ENCODE measurements around the gene ADORA2A.
A peak's percentile ranks its signal among the peaks of the same experiment; 100 is the strongest.

Gene ADORA2A

GRCh38 chr22:24393012-24393559 lies 34.3 kb upstream of the ADORA2A start:
- TF ChIP-seq CTCF (IDR thresholded peaks at IDR 0.05; ENCODE audit: insufficient read depth, low read depth, low read length, missing control alignments): no peak
- H3K4me3 ChIP-seq (ENCODE audit: low read depth, low read length): no peak overlapping the region
- no peak for DNase-seq (ENCODE audit: low read depth)

GRCh38 chr22:24393848-24394247 lies 33.6 kb upstream of the ADORA2A start:
- TF ChIP-seq CTCF (IDR thresholded peaks at IDR 0.05; ENCODE audit: insufficient read depth, low read depth, low read length, missing control alignments): no peak
- no peak overlapping the region for H3K4me3 ChIP-seq (ENCODE audit: low read depth, low read length)
- no peak for DNase-seq (ENCODE audit: low read depth)

DNA sequence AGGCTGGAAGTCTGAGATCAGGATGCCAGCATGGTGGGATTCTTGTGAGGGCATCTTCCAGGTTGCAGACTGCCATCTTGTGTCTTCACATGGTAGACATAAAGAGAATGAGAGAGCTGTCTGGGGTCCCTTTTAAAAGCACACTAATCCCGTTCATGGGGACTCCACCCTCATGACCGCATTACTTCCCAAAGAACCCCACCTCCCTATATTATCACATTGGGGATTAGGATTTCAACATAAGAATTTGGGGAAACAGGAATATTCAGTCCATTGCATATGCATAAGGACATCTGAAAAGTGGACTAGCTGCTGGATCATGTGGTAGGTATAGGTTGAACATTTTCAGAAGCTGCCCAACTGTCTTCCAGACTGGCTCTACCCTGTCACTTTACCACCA lies 33.1 kb upstream of the ADORA2A start:
- DNase-seq (ENCODE audit: low read depth): no peak
- H3K4me3 ChIP-seq (ENCODE audit: low read depth, low read length): no peak overlapping the region
- TF ChIP-seq CTCF (IDR thresholded peaks at IDR 0.05; ENCODE audit: insufficient read depth, low read depth, low read length, missing control alignments): no peak

DNA sequence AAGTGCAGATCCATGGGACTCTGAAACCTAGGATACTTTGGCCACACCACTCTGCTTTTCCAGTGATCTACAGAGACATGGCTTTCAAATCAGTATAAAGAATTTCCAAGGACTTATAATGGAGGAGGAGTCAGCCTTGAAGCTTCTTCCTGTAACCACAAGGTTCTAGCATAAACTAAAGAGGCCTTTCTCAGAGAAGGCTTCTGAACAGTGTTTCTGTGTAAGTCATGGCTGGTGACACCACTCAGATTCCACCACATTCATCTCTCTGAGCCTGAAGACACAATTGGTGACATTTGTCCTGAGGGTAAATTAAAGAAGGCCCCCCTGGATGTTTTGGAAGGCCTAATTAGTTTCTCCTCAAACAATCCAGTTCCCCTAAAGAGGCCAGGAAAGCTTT lies 29.0 kb upstream of the ADORA2A start:
- no peak for TF ChIP-seq CTCF (IDR thresholded peaks at IDR 0.05; ENCODE audit: insufficient read depth, low read depth, low read length, missing control alignments)
- no peak overlapping the region for H3K4me3 ChIP-seq (ENCODE audit: low read depth, low read length)
- no peak for DNase-seq (ENCODE audit: low read depth)

DNA sequence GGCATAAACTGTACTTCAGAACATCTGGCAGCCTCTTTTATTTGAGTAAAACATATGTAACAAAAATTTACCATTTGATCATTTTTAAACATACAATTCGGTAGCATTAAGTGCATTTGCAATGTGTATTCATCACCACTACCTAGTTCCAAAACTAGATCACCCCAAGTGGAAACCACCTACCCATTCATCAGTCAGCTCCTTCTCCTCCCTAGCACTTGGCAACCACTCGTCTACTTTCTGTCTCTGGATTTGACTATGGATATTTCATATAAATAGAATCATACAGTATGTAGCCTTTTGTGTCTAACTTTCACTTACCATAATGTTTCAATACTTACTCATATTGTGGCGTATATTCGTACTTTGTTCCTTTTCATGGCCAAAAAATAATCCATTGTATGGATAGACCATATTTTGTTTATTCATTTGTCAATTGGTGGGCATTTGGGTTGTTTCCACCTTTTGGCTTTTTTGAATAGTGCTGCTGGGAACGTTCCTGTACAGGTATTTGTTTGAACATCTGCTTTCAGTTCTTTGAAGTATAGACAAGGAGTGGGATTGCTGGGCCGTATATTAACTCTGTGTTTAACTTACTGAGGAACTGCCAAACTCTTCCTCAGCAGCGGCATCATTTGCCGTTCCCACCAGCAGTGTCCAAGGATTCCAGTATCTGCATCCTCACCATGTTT lies 27.2 kb upstream of the ADORA2A start:
- TF ChIP-seq CTCF (IDR thresholded peaks at IDR 0.05; ENCODE audit: insufficient read depth, low read depth, low read length, missing control alignments): no peak
- peak; percentile 58 for DNase-seq (ENCODE audit: low read depth)
- peak overlapping the region; percentile 64 for H3K4me3 ChIP-seq (ENCODE audit: low read depth, low read length)

DNA sequence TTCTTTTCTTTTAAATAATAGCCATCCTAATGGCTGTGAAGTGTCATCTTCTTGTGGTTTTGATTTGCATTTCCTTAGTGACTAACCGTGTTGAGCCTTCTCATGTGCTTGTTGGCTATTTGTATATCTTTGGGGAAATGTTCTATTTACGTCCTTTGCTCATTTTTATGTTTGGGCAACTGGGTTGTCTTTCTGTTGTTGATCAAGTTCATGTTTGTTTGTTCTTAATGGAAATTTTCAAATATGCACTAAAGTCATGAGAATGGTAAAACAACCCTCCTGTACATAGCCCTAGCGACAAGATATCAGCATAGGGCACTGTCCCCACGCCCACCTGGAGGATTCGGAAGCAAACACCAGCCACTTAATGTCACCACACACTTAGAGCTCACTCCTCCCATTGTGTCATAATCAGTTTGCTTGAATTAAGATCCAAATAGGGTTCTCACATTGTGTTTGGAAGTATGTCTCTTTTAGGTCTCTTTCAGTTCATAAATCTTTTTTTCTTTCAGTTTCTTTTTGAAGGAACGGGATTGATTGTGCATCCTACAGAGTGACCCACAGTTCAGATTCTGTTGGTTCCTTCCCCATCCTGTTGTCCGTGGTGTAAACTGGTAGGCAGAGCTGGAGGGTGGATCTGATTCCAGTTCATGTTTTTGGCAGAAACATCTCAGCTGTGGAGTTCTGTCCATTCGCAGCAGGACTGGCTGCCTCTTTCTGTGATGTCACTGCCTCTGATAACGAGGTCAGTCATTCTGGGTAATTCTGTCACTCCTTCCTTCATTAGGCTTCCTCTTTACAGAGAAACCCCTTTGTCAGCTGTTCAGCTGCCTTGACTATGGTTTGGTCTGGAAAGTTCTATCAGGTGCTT lies 26.4 kb upstream of the ADORA2A start:
- peak overlapping the region; percentile 64 for H3K4me3 ChIP-seq (ENCODE audit: low read depth, low read length)

More for the DNA sequence above, 26.4 kb upstream of the ADORA2A start:
- DNase-seq (ENCODE audit: low read depth): peak; percentile 50
- no peak for TF ChIP-seq CTCF (IDR thresholded peaks at IDR 0.05; ENCODE audit: insufficient read depth, low read depth, low read length, missing control alignments)
